Measurements from ENCODE around the gene CDC42EP3.

Gene CDC42EP3

DNA sequence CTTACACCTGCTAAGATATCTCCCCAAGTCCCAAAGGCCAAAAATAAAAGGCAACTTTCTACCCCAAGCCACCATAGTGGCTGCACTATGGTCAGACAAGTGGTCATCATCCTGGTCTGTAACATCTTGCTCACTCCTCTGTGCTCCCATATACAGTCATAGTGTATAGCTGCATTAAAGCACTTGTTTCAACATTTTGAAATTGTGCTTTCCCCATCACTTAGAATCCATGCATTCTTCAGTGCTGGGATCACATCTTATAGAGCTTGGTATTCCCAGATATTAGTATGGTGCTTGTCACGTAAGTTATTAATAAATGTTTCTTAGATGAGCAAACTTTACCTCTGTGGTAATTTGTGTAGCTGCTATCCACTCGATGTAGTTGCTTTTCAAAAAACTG lies 40.4 kb upstream of the CDC42EP3 start:
- H3K9me3 Mint-ChIP-seq = peaks cover 31% of the 10 kb centered on the region
- H3K27ac Mint-ChIP-seq = no peak overlapping the region
- H3K27me3 Mint-ChIP-seq (ENCODE audit: low read depth, poor library complexity) = no peaks in the 10 kb centered on the region
- TF ChIP-seq, protein P1, sequence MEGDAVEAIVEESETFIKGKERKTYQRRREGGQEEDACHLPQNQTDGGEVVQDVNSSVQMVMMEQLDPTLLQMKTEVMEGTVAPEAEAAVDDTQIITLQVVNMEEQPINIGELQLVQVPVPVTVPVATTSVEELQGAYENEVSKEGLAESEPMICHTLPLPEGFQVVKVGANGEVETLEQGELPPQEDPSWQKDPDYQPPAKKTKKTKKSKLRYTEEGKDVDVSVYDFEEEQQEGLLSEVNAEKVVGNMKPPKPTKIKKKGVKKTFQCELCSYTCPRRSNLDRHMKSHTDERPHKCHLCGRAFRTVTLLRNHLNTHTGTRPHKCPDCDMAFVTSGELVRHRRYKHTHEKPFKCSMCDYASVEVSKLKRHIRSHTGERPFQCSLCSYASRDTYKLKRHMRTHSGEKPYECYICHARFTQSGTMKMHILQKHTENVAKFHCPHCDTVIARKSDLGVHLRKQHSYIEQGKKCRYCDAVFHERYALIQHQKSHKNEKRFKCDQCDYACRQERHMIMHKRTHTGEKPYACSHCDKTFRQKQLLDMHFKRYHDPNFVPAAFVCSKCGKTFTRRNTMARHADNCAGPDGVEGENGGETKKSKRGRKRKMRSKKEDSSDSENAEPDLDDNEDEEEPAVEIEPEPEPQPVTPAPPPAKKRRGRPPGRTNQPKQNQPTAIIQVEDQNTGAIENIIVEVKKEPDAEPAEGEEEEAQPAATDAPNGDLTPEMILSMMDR (IDR thresholded peaks at IDR 0.05) = no peak
- no peak for DNase-seq
- peaks cover 9% of the 10 kb centered on the region for H3K36me3 Mint-ChIP-seq (ENCODE audit: low read depth)
- peaks cover 23% of the 10 kb centered on the region for H3K4me1 Mint-ChIP-seq
- H3K4me3 Mint-ChIP-seq = no peak overlapping the region

DNA sequence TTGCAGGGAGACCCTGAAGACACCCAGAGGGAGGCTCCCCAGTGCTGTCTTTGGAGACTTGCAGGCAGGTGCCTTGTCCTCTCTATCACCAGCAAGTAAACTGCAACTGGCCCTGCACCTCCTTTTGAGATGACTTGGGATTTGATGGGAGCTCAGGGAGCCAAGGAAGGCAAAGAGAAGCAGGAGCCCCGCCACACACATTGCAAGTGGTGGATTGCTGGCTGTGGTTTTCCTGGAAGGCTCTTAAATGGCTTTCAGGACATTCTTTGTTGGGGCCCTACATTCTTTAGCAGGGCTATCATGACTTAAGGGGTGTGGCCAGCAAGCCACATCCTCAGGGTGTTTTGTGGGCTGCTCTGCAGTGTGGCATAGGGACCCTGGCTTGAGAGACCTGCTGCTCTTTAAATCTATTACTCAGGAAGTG lies 39.9 kb upstream of the CDC42EP3 start:
- peaks cover 28% of the 10 kb centered on the region for H3K9me3 Mint-ChIP-seq
- no peak for DNase-seq
- peaks cover 23% of the 10 kb centered on the region for H3K4me1 Mint-ChIP-seq
- no peak overlapping the region for H3K4me3 Mint-ChIP-seq
- no peaks in the 10 kb centered on the region for H3K27me3 Mint-ChIP-seq (ENCODE audit: low read depth, poor library complexity)
- H3K27ac Mint-ChIP-seq = peak overlapping the region; percentile 93
- H3K36me3 Mint-ChIP-seq (ENCODE audit: low read depth) = peaks cover 9% of the 10 kb centered on the region
- TF ChIP-seq, protein P1 (IDR thresholded peaks at IDR 0.05) = no peak

DNA sequence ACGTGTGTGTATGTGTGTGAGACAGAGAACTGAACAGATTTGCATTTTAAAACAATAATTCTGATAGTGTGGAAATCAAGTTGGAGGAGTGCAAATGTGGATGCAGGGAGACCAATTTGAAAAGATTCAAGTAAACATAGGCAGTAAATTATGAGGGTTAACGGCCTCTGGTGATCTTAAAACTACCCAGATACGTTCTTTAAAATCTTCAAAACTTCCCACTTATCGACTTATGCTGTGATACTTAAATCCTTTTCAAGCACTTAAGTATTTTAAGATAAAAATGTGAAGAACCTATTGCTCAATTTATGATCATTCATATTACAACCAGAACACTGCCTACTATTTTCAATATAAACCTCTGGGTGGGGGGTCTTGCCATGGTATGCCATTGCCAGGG lies 37.7 kb upstream of the CDC42EP3 start:
- no peaks in the 10 kb centered on the region for H3K36me3 Mint-ChIP-seq (ENCODE audit: low read depth)
- peaks cover 23% of the 10 kb centered on the region for H3K4me1 Mint-ChIP-seq
- H3K4me3 Mint-ChIP-seq = no peak overlapping the region
- H3K9me3 Mint-ChIP-seq = peaks cover 9% of the 10 kb centered on the region
- TF ChIP-seq, protein P1 (IDR thresholded peaks at IDR 0.05) = no peak
- no peak for DNase-seq
- no peak overlapping the region for H3K27ac Mint-ChIP-seq
- no peaks in the 10 kb centered on the region for H3K27me3 Mint-ChIP-seq (ENCODE audit: low read depth, poor library complexity)

DNA sequence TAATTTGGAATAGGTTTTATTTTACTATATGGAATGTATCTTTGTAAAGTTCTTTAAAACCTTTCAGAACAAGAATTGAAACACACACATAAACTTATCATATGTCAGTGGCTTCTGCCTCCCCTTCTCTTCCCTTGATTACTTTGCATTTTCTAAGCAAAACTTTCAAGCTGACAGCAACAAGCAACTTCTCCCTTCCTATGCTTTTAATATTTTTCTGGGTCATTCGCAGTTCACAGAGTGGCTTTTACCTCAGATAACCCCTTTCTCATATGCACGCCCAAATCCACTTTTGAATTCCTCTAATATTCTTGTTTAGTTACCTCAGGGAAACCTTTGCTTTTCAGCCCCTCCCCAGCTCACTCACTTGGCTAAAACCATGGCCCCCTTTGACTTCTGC lies 36.7 kb upstream of the CDC42EP3 start:
- no peaks in the 10 kb centered on the region for H3K27me3 Mint-ChIP-seq (ENCODE audit: low read depth, poor library complexity)
- no peaks in the 10 kb centered on the region for H3K9me3 Mint-ChIP-seq
- no peak for DNase-seq
- TF ChIP-seq, protein P1 (IDR thresholded peaks at IDR 0.05) = no peak
- H3K36me3 Mint-ChIP-seq (ENCODE audit: low read depth) = no peaks in the 10 kb centered on the region
- peaks cover 23% of the 10 kb centered on the region for H3K4me1 Mint-ChIP-seq
- H3K27ac Mint-ChIP-seq = peak overlapping the region; percentile 1
- H3K4me3 Mint-ChIP-seq = no peak overlapping the region

DNA sequence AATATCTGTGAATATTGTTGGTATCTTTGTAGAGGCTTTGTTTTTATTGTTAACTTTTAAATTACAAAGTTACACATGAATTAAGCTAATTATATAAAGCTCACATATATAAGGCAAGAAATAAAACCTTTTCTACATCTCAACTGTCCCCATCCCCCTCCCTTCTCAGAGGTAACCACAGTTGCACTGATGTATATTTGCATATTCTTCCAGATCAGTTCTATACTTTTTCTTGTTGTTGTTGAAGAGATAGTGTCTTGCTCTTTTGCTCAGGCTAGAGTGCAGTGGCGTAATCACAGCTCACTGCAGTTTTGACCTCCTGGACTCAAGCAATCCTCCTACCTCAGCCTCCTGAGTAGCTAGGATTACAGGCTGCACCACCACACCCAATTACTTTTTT lies 36.0 kb upstream of the CDC42EP3 start:
- Mint-ChIP-seq H3K4me3 (no peak overlapping the region), H3K36me3 (ENCODE audit: low read depth) (no peaks in the 10 kb centered on the region), H3K4me1 (peaks cover 23% of the 10 kb centered on the region), H3K9me3 (no peaks in the 10 kb centered on the region), H3K27ac (no peak overlapping the region), H3K27me3 (ENCODE audit: low read depth, poor library complexity) (no peaks in the 10 kb centered on the region)
- DNase-seq = no peak
- TF ChIP-seq, protein P1 (IDR thresholded peaks at IDR 0.05) = no peak

DNA sequence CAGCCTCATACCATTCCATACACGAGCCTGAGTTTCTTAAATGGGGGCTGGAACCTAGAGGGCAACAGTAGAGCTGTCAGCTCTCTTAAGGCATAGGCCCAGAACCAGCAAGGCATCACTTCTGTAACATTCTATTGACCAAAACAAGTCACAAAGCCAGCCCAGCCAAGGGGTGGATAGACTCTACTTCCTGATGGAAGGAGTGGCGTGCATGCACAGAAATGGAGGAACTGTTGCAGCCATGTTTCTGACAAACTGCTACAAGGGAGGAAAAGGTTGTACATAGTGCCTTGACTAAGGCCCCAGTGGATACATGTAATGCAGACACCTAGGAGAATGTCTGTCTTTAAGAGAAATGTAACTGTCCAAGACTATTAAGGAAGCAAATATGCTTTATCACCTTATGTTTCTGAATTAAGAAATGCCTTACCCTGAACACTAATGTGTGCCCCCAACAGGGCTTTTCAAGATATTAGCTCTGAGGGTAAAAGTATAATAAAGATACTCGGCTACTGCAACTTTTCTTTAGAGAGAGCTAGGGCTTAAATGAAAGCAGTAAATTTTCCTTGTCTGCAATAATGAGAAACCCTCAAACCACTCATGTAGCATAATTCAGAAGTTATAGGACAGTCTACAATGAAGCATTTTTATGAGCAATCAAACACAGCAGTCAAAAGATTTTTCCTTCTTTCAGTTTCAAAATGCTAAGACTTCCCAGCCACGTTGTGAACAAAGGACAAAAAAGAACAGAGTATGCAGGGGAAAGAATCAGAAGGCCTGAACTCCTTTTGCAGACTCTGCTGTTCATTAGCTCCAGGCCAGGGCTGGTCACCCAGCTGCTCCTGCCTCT lies 35.1 kb upstream of the CDC42EP3 start:
- DNase-seq = no peak
- Mint-ChIP-seq H3K36me3 (ENCODE audit: low read depth) (no peaks in the 10 kb centered on the region), H3K4me1 (peaks cover 21% of the 10 kb centered on the region), H3K9me3 (peaks cover 7% of the 10 kb centered on the region), H3K4me3 (no peak overlapping the region), H3K27me3 (ENCODE audit: low read depth, poor library complexity) (peaks cover 3% of the 10 kb centered on the region), H3K27ac (no peak overlapping the region)
- TF ChIP-seq, protein P1 (IDR thresholded peaks at IDR 0.05) = no peak
